GM18519 (cell line): ENCODE data around the gene IFIH1.
A peak's percentile ranks its signal among the peaks of the same experiment; 100 is the strongest.

Experiments used
- ATAC-seq: cut with Tn5 transposase; IDR thresholded peaks from one replicate; pipeline ENCODE4 v1.9.1; 2021; ENCODE audit warnings: mild to moderate bottlenecking, moderate library complexity; ENCODE audit not compliant: unreplicated experiment, low FRiP score

IFIH1 gene

GRCh38 chr2:162226836-162227235 is 91.6 kb downstream of the IFIH1 start:
- ATAC-seq = no peak

- peak; percentile 66 for ATAC-seq
Measured at GRCh38 chr2:162221064-162221463, 97.4 kb downstream of the IFIH1 start.

- no peak for ATAC-seq
Measured at GRCh38 chr2:162220368-162220767, 98.1 kb downstream of the IFIH1 start.

GRCh38 chr2:162219426-162219825 is 99.1 kb downstream of the IFIH1 start:
- no peak for ATAC-seq

GRCh38 chr2:162217598-162217997 is 100.9 kb downstream of the IFIH1 start:
- ATAC-seq = no peak
